Nephron (organoid): ENCODE results near the gene COX10.
A peak's percentile ranks its signal among the peaks of the same experiment; 100 is the strongest.

Experiments
- H3K27ac Mint-ChIP-seq, 3 experiments: 2 replicates each; pipeline ENCODE4 v1.8.0; 2020; ENCODE audit warnings: mixed read lengths in 3 of 3, mild to moderate bottlenecking in 2 of 3, moderate library complexity in 1 of 3
- H3K27me3 Mint-ChIP-seq: 2 replicates; pipeline ENCODE4 v1.8.0; 2021; ENCODE audit warnings: low read depth, mild to moderate bottlenecking, moderate library complexity, mixed read lengths
- H3K36me3 Mint-ChIP-seq: 2 replicates; pipeline ENCODE4 v1.8.0; 2020; ENCODE audit warnings: low read depth, mixed read lengths
- H3K4me1 Mint-ChIP-seq: 2 replicates; pipeline ENCODE4 v1.8.0; 2020; ENCODE audit warnings: mixed read lengths
- H3K4me3 Mint-ChIP-seq, 3 experiments: 2 replicates each; pipeline ENCODE4 v1.8.0; 2020; ENCODE audit warnings: mild to moderate bottlenecking in 3 of 3, mixed read lengths in 3 of 3, moderate library complexity in 2 of 3
- H3K9me3 Mint-ChIP-seq: 2 replicates; pipeline ENCODE4 v1.8.0; 2020; ENCODE audit warnings: mixed read lengths
- TF ChIP-seq, protein P1 (sequence below), 3 experiments: fragments of 200-600 bp; sonication (generic); IDR thresholded peaks; one replicate each; pipeline ENCODE4 v1.5.0; 2021; ENCODE audit warnings: antibody characterized with exemption in 3 of 3; ENCODE audit not compliant: unreplicated experiment in 3 of 3

Gene COX10

DNA sequence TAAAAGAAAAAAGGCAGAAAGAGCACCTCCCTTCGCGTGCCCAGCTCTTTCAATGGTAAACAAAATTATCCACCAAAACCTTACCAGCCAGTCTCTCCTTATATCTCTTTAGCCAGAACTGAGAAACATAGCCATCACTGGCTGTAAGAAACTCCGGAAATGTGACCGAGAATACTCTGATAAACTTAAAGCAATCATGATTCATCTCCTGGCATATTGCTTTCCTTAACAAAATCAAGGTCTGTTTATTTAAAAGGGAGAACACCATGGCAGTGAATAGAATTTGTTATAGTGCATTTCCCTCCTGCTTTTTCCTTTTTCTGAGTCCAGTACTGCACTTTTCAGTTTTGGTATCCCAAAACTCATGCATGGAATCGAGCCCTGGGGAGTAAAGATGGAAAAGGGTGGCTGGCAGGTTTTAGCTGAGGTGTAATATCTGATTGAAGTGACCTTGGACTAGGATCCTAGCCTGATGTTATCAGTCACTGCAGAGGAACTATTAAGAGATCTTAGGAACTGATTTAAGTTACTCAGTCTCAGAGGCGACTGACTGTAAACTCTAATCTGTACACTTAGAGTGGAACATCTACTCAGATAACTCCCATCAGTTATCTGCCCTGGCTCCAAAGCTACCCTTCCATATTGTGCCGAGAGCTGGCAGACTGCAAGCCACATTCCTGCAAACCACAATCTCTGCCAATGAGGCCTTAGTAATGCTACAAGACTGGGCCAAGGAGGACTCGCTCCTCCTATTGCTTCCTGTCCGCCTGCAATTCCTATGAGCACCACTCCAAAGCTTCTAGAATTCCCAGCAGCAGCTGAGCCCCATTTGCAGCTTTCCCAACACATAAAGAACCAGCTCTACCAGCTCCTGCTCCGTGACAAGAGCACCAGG, 7.4 kb upstream of the COX10 start:
- TF ChIP-seq, protein P1, sequence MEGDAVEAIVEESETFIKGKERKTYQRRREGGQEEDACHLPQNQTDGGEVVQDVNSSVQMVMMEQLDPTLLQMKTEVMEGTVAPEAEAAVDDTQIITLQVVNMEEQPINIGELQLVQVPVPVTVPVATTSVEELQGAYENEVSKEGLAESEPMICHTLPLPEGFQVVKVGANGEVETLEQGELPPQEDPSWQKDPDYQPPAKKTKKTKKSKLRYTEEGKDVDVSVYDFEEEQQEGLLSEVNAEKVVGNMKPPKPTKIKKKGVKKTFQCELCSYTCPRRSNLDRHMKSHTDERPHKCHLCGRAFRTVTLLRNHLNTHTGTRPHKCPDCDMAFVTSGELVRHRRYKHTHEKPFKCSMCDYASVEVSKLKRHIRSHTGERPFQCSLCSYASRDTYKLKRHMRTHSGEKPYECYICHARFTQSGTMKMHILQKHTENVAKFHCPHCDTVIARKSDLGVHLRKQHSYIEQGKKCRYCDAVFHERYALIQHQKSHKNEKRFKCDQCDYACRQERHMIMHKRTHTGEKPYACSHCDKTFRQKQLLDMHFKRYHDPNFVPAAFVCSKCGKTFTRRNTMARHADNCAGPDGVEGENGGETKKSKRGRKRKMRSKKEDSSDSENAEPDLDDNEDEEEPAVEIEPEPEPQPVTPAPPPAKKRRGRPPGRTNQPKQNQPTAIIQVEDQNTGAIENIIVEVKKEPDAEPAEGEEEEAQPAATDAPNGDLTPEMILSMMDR (IDR thresholded peaks at IDR 0.05; ENCODE audit: unreplicated experiment in 3 of 3): no peak
- H3K4me3 Mint-ChIP-seq: no peak overlapping the region
- H3K36me3 Mint-ChIP-seq: peaks cover 58% of the 10 kb centered on the region
- no peaks in the 10 kb centered on the region for H3K4me1 Mint-ChIP-seq
- no peak overlapping the region for H3K27ac Mint-ChIP-seq
- H3K9me3 Mint-ChIP-seq: peaks cover 8% of the 10 kb centered on the region
- no peaks in the 10 kb centered on the region for H3K27me3 Mint-ChIP-seq

DNA sequence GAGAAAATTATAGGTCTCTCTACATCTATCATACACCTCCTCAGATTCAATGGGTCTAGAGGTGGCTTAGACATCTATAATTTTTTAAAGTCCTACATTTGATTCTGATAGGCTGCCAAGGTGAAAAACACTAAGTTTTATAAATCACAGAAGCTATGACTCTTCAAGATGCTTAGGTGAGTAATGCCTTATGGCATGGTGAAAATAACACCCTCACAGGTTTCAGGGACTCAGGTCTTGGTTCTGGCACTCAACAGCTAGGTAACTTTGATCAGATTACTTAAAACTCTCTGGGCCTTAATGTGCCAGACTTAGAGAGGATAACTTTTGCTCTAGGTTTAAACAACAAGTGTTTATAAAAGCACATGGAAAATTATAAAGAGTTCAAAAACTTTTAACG, 2.0 kb upstream of the COX10 start:
- TF ChIP-seq, protein P1 (IDR thresholded peaks at IDR 0.05; ENCODE audit: unreplicated experiment in 3 of 3): no peak
- Mint-ChIP-seq H3K4me3 (no peak overlapping the region), H3K27ac (no peak overlapping the region), H3K27me3 (no peaks in the 10 kb centered on the region), H3K4me1 (peaks cover 19% of the 10 kb centered on the region), H3K36me3 (peaks cover 31% of the 10 kb centered on the region), H3K9me3 (peaks cover 8% of the 10 kb centered on the region)

DNA sequence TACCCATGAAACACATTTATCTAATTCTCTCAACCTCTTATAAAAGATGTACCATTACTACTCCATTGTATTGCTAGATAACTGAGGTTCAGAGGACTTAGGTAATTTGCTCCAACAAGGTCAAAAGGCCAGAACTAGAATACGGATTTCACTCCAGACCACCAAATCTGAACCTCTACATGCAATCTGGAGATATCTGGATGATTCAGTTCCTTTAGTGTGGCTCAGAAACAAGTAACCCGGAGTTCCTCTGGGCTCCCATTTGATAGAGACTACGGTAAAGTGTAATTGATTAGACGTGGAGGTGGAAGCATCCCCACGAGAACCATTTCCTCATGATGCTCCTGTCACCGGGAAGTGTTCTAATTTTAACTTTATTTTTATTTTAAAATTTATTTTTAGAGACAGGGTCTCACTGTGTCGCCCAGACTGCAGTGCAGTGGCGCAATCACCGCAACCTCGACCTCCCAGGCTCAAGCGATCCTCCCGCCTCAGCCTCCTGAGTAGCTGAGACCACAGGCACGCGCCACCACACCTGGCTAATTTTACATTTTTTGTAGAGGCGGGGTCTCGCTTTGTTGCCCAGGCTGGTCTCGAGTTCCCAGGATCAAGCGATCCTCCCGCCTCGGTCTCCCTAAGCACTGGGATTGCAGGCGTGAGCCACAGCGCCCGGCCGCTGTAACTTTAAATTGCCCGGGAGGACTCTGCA, 608 bp upstream of the COX10 start:
- H3K27ac Mint-ChIP-seq: peak overlapping the region; percentile 77 to 93 (median 91)
- H3K9me3 Mint-ChIP-seq: peaks cover 8% of the 10 kb centered on the region
- TF ChIP-seq, protein P1 (IDR thresholded peaks at IDR 0.05; ENCODE audit: unreplicated experiment in 3 of 3): no peak
- H3K4me3 Mint-ChIP-seq: peak overlapping the region; percentile 98 to 99 (median 98)
- H3K4me1 Mint-ChIP-seq: peaks cover 19% of the 10 kb centered on the region
- H3K36me3 Mint-ChIP-seq: peaks cover 29% of the 10 kb centered on the region
- H3K27me3 Mint-ChIP-seq: no peaks in the 10 kb centered on the region

DNA sequence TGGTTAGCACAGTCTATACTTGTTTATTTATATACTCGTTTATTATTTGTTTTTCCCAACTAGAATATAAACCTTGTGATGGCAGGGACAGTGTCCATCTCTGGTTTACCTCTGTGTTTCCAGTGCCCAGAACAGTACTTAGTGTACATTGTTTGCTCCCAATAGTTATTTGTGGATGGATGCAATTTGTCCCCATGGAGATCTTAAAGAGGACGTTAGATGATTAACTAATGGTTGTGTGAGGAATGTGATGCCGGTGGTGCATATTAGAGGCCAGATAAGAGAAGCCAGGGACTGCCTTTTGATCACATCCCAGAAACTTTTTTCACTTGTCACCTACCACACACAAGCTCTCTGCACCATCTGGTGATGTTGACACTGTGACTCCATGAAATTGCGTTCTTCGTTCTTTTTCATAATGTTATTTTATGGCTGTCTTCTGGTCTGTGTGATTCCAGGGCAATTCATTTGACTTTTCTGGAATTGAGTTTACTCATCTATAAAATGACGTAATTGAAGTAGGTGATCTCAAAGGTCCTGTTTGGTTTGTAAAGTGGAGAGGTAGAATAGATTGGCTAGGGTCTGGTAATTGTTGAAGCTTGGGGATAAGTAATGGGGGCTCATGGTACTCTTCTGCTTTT, 1.2 kb downstream of the COX10 start:
- Mint-ChIP-seq H3K36me3 (peaks cover 21% of the 10 kb centered on the region), H3K4me3 (peak overlapping the region; percentile 98 to 99 (median 98)), H3K27ac (peak overlapping the region in 2 of 3 experiments; percentile 91 to 93), H3K4me1 (peaks cover 19% of the 10 kb centered on the region), H3K27me3 (no peaks in the 10 kb centered on the region), H3K9me3 (peaks cover 2% of the 10 kb centered on the region)
- TF ChIP-seq, protein P1 (IDR thresholded peaks at IDR 0.05; ENCODE audit: unreplicated experiment in 3 of 3): no peak

DNA sequence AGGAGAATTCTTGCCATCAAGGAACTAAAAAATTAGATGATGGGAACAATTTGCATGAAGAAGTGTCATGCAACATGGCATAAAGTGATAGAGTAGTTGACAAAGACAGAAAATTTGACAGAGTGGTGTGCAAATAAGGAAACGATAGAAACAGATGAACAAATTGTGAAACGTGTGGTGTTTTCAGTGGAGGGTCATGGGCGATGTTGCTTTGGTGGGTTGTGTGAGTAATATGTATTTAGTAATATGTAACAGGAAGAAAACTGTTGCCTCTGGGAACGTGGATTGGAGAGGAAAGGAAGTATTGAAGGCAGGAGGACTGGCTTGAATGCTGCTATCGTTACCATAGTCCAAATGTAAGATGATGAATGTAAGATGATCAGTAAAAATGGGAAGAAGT, 3.6 kb downstream of the COX10 start:
- peaks cover 18% of the 10 kb centered on the region for H3K36me3 Mint-ChIP-seq
- no peak overlapping the region for H3K27ac Mint-ChIP-seq
- H3K4me1 Mint-ChIP-seq: peaks cover 19% of the 10 kb centered on the region

More for the DNA sequence above, 3.6 kb downstream of the COX10 start:
- TF ChIP-seq, protein P1 (IDR thresholded peaks at IDR 0.05; ENCODE audit: unreplicated experiment in 3 of 3): no peak
- Mint-ChIP-seq H3K9me3 (no peaks in the 10 kb centered on the region), H3K4me3 (no peak overlapping the region), H3K27me3 (no peaks in the 10 kb centered on the region)
